Hematopoietic multipotent progenitor cell (in vitro differentiated cells): ENCODE results near the gene NELFB. TPM values are rescaled to one million over a fixed set of nuclear protein-coding genes. Genes with fewer than 3 reads are reported as not detected.

Experiments
- total RNA-seq: library from RNA; depleted of rRNA; stranded (reverse); fragments of >200 nt; gene quantifications from one replicate; pipeline ENCODE4 v1.2.3, GENCODE V29; 2012

Gene NELFB
- total RNA-seq, 1 donor: 72.7 TPM

Other genes starting within 250 kb of the NELFB start
- 99.1 TPM for gene ABCA2, start 227.1 kb upstream of the NELFB start, total RNA-seq
- 14.3 TPM for gene FUT7, start 223.2 kb upstream of the NELFB start, total RNA-seq
- 51.2 TPM for gene NPDC1, start 209.2 kb upstream of the NELFB start, total RNA-seq
- gene ENTPD2, start 201.3 kb upstream of the NELFB start, total RNA-seq: not detected
- 4.8 TPM for gene SAPCD2, start 184.8 kb upstream of the NELFB start, total RNA-seq
- 14.8 TPM for gene UAP1L1, start 177.8 kb upstream of the NELFB start, total RNA-seq
- 70.8 TPM for gene MAN1B1, start 168.3 kb upstream of the NELFB start, total RNA-seq
- 154 TPM for gene DPP7, start 140.6 kb upstream of the NELFB start, total RNA-seq
- gene GRIN1, start 116.2 kb upstream of the NELFB start, total RNA-seq: under 0.01 TPM
- gene LRRC26, start 85.3 kb upstream of the NELFB start, total RNA-seq: 2.2 TPM
- not detected for gene TMEM210, start 83.3 kb upstream of the NELFB start, total RNA-seq
- 59.8 TPM for gene ANAPC2, start 66.8 kb upstream of the NELFB start, total RNA-seq
- 78.4 TPM for gene SSNA1, start 66.7 kb upstream of the NELFB start, total RNA-seq
- 3.0 TPM for gene TPRN, start 54.6 kb upstream of the NELFB start, total RNA-seq
- gene TMEM203, start 49.7 kb upstream of the NELFB start, total RNA-seq: 35.5 TPM
- 10.2 TPM for gene NDOR1, start 49.6 kb upstream of the NELFB start, total RNA-seq
- 1.3 TPM for gene RNF208, start 33.1 kb upstream of the NELFB start, total RNA-seq
- gene CYSRT1, start 30.2 kb upstream of the NELFB start, total RNA-seq: 0.27 TPM
- not detected for gene RNF224, start 27.8 kb upstream of the NELFB start, total RNA-seq
- gene SLC34A3, start 24.4 kb upstream of the NELFB start, total RNA-seq: not detected
- gene TUBB4B, start 14.0 kb upstream of the NELFB start, total RNA-seq: 141 TPM
- gene STPG3, start 4.0 kb upstream of the NELFB start, total RNA-seq: 0.54 TPM
- 25.0 TPM for gene TOR4A, start 22.4 kb downstream of the NELFB start, total RNA-seq
- 5.1 TPM for gene NRARP, start 46.9 kb downstream of the NELFB start, total RNA-seq
- 28.3 TPM for gene EXD3, start 167.8 kb downstream of the NELFB start, total RNA-seq
- gene NOXA1, start 168.1 kb downstream of the NELFB start, total RNA-seq: 4.6 TPM
- 0.27 TPM for gene ENTPD8, start 186.0 kb downstream of the NELFB start, total RNA-seq
- 26.4 TPM for gene NSMF, start 204.0 kb downstream of the NELFB start, total RNA-seq